Suppressor macrophage treated with lipopolysaccharide for 1 hour (primary cell): ENCODE results near the gene ZNF30.
"Not testable (repeated sequence)": the region's sequence is repeated elsewhere in the genome, so short reads cannot be mapped to it uniquely, and the experiment has no call there.

Source experiments
- DNase-seq, 3 donors: peaks; one replicate each; pipeline ENCODE4 v3.0.0-alpha.2; 2020 to 2022

ZNF30 gene

DNA sequence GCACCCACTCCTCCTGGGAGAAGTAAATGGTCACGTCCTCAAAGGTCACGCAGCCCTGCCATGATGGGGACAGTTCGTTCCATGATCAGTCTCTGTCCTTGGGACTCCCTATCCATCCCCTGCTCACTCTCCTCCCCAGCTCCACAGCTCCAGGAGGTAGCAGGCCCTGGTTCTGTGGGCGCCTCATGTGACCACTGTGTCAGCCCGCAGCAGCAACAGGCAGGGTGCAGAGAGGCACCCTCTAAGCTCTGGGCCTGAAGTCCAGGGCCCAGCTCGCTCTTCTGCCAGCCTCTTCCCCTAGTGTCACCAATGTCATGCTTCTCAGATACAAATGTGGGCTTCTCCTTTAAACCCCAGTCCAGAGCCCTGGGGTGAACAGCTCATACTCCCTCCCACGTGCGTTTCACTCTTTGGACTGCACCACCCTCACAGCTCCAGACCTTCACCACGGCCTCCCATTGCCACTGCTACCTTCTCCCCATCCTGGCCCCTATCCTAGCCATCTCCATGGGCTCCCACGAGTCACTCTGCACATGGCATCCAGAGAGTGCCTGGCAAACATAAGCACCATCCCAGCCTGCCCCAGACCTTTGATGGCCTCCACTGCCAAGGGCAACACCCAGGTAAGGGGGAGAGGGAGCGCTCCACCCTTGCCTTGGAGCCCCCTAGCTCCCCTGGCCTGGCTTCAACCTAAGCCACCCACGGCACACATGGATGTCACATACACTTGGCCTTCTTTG, 34.4 kb downstream of the ZNF30 start:
- no peak for DNase-seq

DNA sequence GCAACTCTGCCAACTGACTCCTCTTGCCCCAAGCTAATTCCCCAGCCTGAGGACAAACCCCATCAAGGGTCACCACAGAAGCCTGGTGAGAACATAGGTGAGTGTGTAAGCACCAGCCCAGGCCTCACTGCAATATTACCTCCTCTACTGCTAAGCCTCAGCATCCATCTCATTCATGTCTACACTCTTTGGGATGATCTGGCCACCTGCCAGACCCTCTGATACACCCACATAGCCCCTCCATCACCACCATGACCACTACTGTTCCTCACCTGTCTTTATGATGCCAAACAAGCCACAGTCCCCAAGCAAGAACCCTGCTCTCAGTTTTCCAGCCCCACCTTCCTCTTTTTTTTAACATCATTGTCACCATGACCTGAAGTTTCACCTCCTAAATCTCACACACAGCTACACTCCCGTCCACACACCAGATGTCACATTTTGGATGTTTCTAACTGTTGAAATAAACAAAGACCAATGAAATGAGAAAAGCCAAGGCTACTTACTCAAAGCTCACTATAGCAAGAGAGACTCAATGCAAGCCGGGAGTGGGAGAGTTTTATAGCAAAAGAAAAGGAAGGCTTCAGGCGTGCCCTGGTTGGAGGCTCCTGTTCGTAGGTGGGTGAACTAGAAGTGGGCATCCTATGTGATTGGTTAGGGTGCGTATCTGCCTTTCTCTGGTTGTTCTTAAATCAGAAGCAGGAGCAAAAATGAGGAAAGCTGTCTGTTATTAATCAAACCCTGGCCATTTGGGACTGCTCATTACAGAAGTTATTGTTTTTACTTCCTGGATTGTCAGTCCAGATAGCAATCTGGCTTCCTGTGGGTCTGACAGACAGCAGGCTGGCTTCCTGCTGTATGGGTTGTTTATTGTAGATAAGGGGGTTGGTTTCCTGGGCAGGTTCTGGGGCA, 35.3 kb downstream of the ZNF30 start:
- no peak for DNase-seq

GRCh38 chr19:34962687-34963572, 36.2 kb downstream of the ZNF30 start:
- no peak for DNase-seq

- DNase-seq = peak; percentile 39 to 80 (median 63)
Observed at GRCh38 chr19:34963573-34964406, 37.1 kb downstream of the ZNF30 start, which contains the start of gene ZNF792. Gene ZNF792, minus strand, starts transcription at chr19:34964229. Its CDS starts 567 bp downstream, at chr19:34963662.

DNA sequence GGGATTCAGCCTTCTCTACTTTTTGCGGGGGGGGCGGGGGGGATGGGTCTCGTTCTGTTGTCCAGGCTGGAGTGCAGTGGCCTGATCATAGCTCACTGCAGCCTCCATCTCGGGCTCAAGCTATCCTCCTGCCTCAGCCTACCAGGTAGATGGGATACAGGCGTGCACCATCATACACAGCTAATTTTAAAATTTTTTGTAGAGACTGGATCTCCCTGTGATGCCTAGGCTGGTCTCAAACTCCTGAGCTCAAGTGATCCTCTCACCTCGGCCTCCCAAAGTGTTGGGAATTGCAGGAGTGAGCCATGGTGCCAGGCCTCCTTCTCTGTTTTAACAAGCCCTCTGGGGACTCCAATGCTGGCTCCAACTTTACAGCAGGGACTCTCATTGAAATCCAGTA, 37.9 kb downstream of the ZNF30 start:
- DNase-seq = no peak

GRCh38 chr19:34965505-34965904, 38.8 kb downstream of the ZNF30 start:
- DNase-seq = not testable (repeated sequence)

DNA sequence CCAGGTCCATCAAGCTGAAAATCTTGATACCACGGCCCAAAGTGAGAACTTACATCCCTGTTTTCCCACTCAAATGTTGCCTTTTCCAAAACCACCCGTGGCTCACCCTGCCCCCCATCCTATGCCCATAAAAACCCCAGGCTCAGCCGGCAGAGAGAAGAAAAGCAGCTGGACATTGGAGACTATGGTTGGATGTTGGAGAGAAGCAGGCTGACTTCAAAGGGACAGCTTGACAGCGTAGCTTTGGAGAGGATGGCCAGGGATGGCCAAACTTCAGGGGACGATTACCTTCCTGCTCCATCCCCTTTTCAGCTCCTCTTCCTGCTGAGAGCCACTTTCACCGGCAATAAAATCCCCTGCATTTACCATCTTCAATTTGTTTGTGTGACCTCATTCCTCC, 40.8 kb downstream of the ZNF30 start:
- no peak for DNase-seq

DNA sequence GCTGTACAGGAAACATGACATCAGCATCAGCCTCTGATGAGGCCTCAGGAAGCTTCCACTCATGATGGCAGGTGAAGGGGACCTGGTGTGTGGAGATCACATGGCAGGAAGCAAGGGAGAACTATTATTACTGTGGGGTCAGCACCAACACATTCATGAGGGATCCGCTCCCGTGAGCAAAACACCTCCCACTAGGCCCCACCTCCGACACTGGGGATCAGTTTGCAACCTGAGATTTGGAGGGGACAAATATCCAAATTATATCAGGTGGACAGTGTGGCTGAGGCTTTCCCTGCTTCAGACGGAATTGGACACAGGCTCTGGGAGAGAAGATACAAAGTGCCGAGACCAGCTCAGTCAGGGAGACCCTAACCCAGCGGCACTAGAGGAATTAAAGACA, 43.0 kb downstream of the ZNF30 start:
- DNase-seq = no peak

GRCh38 chr19:34970185-34970780, 43.6 kb downstream of the ZNF30 start:
- not testable (repeated sequence) for DNase-seq

DNA sequence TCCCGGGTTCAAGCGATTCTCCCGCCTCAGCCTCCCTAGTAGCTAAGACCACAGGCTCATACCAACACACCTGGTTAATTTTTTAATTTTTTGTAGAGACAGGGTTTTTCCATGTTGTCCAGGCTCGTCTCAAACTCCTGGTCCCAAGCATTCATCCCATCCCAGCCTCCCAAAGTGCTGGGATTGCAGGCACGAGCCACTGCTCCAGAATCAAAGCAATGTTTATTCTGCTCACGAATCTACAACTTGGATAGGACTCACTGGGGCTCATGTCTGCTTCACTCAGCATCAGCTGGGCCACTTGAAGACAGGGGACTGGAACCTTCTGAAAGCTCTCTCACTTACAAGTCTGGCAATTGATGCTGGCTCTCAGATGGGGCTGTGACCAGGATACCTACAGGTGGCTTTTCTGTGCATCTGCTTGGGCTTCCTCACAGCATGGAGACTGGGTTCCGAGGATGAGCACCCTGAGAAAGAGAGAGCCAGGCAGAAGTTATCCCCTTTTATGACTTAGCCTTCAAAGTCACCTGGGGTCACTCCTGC, 45.5 kb downstream of the ZNF30 start:
- no peak for DNase-seq

DNA sequence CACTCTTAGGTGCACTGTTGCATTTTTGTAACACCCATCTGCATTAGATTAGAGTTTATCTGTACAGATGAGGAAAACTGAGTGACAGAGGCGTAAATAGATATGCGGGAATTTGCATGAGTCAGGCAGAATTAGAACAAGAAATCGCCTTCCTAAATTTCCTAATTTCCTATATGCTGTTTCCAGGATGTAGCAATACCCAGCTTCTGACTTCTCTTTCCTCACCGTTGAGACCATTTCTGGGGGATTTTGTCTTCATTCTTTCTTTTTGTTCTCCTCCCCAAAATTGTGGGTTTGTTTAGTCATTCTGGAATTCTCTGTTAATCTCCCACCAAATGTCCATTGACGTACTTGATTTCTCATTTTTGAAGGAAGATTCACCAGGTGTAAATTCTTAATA, 47.9 kb downstream of the ZNF30 start:
- DNase-seq = peak; percentile 87 to 99 (median 97)

DNA sequence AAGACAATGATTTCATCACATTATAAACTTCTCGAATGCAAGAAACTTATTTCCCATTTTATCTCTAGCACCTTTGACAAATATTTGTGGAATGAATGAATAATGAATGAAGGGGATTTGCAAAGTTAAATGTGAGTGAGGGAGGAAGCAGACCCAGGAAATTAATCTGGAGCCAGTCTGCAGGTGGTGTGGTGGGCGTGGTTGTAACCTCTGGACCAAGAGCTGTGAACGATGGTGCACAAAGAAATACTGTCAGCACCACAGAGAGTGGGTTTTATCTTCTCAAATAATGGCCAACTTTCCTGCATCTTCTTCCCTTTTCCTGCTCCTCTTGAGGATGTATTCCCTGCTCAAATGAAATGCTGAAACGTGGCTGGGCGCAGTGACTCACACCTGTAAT, 48.4 kb downstream of the ZNF30 start:
- peak in 1 of 3 donors; percentile 23 for DNase-seq

DNA sequence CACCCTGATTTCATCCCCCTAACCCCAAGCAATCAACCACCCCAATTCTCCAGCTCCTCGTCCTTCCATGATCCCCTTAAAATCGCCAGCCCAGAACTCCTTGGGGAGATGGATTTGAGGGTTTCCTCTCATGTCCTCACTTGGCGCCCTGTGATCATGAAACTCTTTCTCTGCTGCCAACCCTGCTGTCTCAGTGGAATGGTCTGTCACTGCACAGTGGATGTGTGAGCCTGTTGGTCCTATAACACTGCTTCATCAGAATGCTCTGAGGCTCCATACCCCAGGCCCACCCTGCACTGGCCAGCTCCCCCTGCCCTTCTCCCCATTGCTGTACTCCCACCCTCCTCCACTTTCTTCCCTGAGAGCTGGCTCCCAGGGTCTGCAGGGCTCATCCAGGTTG, 49.9 kb downstream of the ZNF30 start:
- DNase-seq = no peak

GRCh38 chr19:34979819-34980640, 53.3 kb downstream of the ZNF30 start:
- DNase-seq = no peak

DNA sequence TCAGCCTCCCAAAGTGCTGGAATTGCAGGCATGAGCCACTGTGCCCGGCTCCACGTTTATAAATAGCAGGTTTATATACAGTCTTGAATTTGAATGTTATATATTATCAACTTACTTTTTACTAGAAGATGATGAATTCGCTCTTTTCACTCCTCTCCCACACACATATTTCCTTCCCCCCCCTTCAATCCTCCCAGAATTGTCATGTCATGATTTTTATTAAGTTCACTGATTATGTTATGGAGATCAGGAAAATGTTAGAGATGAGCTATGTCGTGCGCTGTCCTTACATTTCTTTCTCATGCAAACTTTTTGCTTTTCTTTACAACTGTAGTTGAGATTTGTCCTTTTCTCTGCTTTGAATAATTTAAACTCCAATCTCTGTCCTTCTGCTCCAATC, 55.6 kb downstream of the ZNF30 start:
- no peak for DNase-seq

DNA sequence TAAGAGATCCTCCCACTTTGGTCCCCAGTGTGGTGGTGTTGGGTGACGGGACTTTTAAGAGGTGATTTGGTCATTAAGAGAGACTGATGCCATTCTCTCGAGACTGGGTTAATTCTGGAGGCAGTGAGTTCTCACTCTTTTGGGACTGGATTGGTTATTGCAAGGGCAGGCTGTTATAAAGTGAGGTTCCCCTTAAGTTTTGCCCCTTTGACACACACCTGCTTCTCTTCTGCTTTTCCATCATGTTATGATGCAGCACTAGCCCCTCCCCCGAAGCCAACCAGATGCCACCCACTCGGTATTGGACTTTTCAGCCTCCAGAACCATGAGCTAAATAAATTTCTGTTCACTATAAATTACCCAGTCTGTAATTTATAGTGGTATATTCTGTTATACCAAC, 57.1 kb downstream of the ZNF30 start:
- no peak for DNase-seq

DNA sequence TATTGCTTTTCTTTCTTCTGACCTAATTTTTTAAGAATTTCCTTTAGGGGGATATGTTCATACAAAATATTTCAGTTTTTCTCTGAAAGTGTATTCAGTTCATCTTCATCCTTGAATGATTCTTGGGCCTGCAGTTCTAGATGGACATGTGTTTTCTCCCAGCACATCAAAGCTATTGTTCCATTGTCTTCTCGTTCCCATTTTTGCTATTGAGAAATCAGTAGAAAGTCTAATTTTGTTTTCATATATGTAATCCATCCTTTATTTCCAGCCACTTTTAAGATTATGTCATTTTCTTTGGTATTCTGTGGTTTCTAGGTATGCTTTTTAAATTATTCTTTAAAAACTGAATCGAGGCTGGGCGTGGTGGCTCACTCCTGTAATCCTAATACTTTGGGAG, 57.6 kb downstream of the ZNF30 start:
- DNase-seq = no peak

- DNase-seq = peak in 1 of 3 donors; percentile 70
Observed at GRCh38 chr19:34985249-34986022, 58.7 kb downstream of the ZNF30 start.

DNA sequence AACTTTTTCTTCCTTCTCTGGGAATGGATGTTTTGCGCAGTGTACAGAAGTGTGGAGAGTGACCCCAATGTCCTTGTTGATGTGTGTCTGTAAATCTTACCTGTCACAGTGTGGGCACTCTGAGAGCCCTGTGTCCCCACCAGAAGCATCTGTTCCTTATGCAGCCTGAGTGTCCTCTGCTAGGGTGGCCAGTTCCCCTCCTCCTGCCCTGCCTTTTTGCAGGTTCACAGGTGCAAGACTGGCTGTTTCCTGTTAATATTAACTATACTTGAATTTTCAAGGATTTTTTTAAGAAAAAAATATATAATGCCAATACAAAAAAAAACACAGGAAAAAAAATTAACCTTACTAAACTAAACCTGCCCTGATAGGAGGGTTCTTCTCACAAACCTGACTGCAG, 61.4 kb downstream of the ZNF30 start:
- peak in 1 of 3 donors; percentile 17 for DNase-seq
